Endothelial cell of umbilical vein (primary cell): Measurements from ENCODE around the gene OR4D2. TPM values are rescaled to one million over a fixed set of nuclear protein-coding genes. Genes with fewer than 3 reads are reported as not detected.

Experiments used
- BruUV-seq: library from RNA; stranded (reverse); fragments of 400-500 nt; replicated peaks from 2 replicates; lab custom pipeline; 2021; lab: Mats Ljungman, UMichigan
- CTCF ChIA-PET: fragments of 300-600, 350-600 bp; sonication (Branson Sonifier 250); formaldehyde crosslinking; loops from one replicate; lab custom pipeline; 2021; ENCODE audit warnings: antibody characterized with exemption, inconsistent platforms; lab: Charles Lee
- POLR2A ChIA-PET: fragments of 300-600, 350-600 bp; sonication (Branson Sonifier 250); formaldehyde crosslinking; loops from one replicate; lab custom pipeline; 2021; ENCODE audit warnings: antibody characterized with exemption, inconsistent platforms; lab: Charles Lee
- DNase-seq: peaks from one replicate; pipeline ENCODE4 v3.0.0-alpha.2; 2011; ENCODE audit warnings: low read depth, low spot score
- FAIRE-seq: peaks from 2 replicates; lab custom pipeline; 2011; peaks lifted over from hg19 to GRCh38; lab: Jason Lieb, UNC
- H2AFZ ChIP-seq: 2 replicates; pipeline ENCODE4 v1.6.0; 2012; ENCODE audit warnings: low read depth, low read length, control low read depth, inconsistent platforms
- H3K27ac ChIP-seq: 2 replicates; pipeline ENCODE4 v1.5.1; 2011; ENCODE audit warnings: low read depth, mild to moderate bottlenecking, control low read depth, low read length, moderate library complexity; ENCODE audit not compliant: insufficient read depth
- H3K27me3 ChIP-seq, 2 experiments: 2 replicates each; pipeline versions ENCODE4 v1.6.0 to v1.6.1; 2011; ENCODE audit warnings: low read length in 2 of 2, mixed read lengths in 1 of 2; ENCODE audit not compliant: control insufficient read depth in 2 of 2, insufficient read depth in 2 of 2
- H3K36me3 ChIP-seq, 2 experiments: 2 replicates in 1 of 2; 3 replicates in 1 of 2; pipeline ENCODE4 v1.5.1; 2011; ENCODE audit warnings: low read length in 2 of 2, mild to moderate bottlenecking in 1 of 2, moderate library complexity in 1 of 2; ENCODE audit not compliant: control insufficient read depth in 2 of 2, insufficient read depth in 2 of 2; ENCODE audit errors: extremely low read depth in 1 of 2
- H3K4me1 ChIP-seq: 3 replicates; pipeline ENCODE4 v1.5.1; 2011; ENCODE audit warnings: mild to moderate bottlenecking, low read length; ENCODE audit not compliant: control insufficient read depth, insufficient read depth; ENCODE audit errors: extremely low read depth
- H3K4me2 ChIP-seq: 2 replicates; pipeline ENCODE4 v1.6.1; 2011; ENCODE audit warnings: low read length, control low read depth, mixed read lengths; ENCODE audit not compliant: insufficient read depth
- H3K4me3 ChIP-seq, 3 experiments: fragments of 200-600 bp in 1 of 3; sonication (generic), shearing (Covaris generic) in 1 of 3; replicated peaks in 1 of 3; 2 replicates each; pipeline ENCODE4 v1.5.1; 2011 to 2016; ENCODE audit warnings: control low read depth in 3 of 3, low read length in 3 of 3, mild to moderate bottlenecking in 2 of 3, inconsistent platforms in 1 of 3, low read depth in 1 of 3, moderate library complexity in 1 of 3; ENCODE audit not compliant: insufficient read depth in 1 of 3
- H3K79me2 ChIP-seq: 2 replicates; pipeline ENCODE4 v1.6.0; 2012; ENCODE audit warnings: low read length, inconsistent platforms; ENCODE audit not compliant: control insufficient read depth, insufficient read depth
- H3K9ac ChIP-seq: replicated peaks from 2 replicates; pipeline ENCODE3; 2011; ENCODE audit warnings: low read length, control low read depth; ENCODE audit not compliant: insufficient read depth; ENCODE audit errors: extremely low read depth
- H3K9me1 ChIP-seq: replicated peaks from 3 replicates; pipeline ENCODE4 v1.6.0; 2011; ENCODE audit warnings: mild to moderate bottlenecking, low read length; ENCODE audit not compliant: control insufficient read depth, insufficient read depth; ENCODE audit errors: extremely low read depth
- H3K9me3 ChIP-seq: replicated peaks from 2 replicates; pipeline ENCODE4 v1.5.1; 2012; ENCODE audit warnings: low read length, inconsistent platforms; ENCODE audit not compliant: control insufficient read depth, insufficient read depth
- H4K20me1 ChIP-seq: replicated peaks from 2 replicates; pipeline ENCODE3; 2011; ENCODE audit warnings: mild to moderate bottlenecking, low read length; ENCODE audit not compliant: control insufficient read depth, insufficient read depth; ENCODE audit errors: extremely low read depth
- CTCF ChIP-seq, 2 donors: IDR thresholded peaks; 1 replicate in 1 of 2; 2 replicates in 1 of 2; pipeline ENCODE4 v1.5.1; 2011; ENCODE audit warnings: low read length in 2 of 2, mild to moderate bottlenecking in 2 of 2, moderate library complexity in 2 of 2, control low read depth in 1 of 2, inconsistent platforms in 1 of 2, low read depth in 1 of 2; ENCODE audit not compliant: insufficient read depth in 1 of 2; ENCODE audit errors: extremely low read depth in 1 of 2
- EZH2 ChIP-seq: IDR thresholded peaks from 2 replicates; pipeline ENCODE4 v1.6.1; 2012; ENCODE audit warnings: borderline replicate concordance, low read depth, mild to moderate bottlenecking, moderate library complexity, low read length, inconsistent platforms; ENCODE audit not compliant: severe bottlenecking
- FOS ChIP-seq: IDR thresholded peaks from 2 replicates; pipeline ENCODE4 v1.6.1; 2011; ENCODE audit warnings: mild to moderate bottlenecking, low read length, moderate library complexity, borderline replicate concordance; ENCODE audit not compliant: insufficient read depth
- GATA2 ChIP-seq: IDR thresholded peaks from 2 replicates; pipeline ENCODE4 v1.7.0; 2011; ENCODE audit warnings: low read depth, mild to moderate bottlenecking, moderate library complexity, mixed read lengths, low read length; ENCODE audit not compliant: insufficient read length, insufficient read depth
- JUN ChIP-seq: IDR thresholded peaks from 2 replicates; pipeline ENCODE4 v1.6.1; 2011; ENCODE audit warnings: borderline replicate concordance, low read depth; ENCODE audit not compliant: insufficient read length, insufficient read depth
- MAX ChIP-seq: IDR thresholded peaks from 2 replicates; pipeline ENCODE4 v1.6.1; 2011; ENCODE audit not compliant: insufficient read depth, insufficient read length
- MYC ChIP-seq: IDR thresholded peaks from one replicate; pipeline ENCODE4 v1.6.1; 2011; ENCODE audit warnings: mild to moderate bottlenecking, low read depth, low read length
- POLR2A ChIP-seq: IDR thresholded peaks from 2 replicates; pipeline ENCODE4 v1.6.1; 2012; ENCODE audit warnings: low read depth, mild to moderate bottlenecking, control low read depth, low read length
- POLR2AphosphoS5 ChIP-seq: IDR thresholded peaks from 2 replicates; pipeline ENCODE4 v1.6.1; 2012; ENCODE audit warnings: low read depth, mild to moderate bottlenecking, control low read depth, low read length, moderate library complexity; ENCODE audit not compliant: insufficient read depth
- dilution Hi-C: fragments of 300-500 bp; cut with MboI; formaldehyde crosslinking; loops from one replicate; pipeline ENCODE4 v1.15.0; 2019; ENCODE audit warnings: low sequenced_read_pairs; ENCODE audit not compliant: extremely low pct_ligation_motif_present
- intact Hi-C: fragments of 100-400 bp; cut with micrococcal nuclease; formaldehyde crosslinking; loops from one replicate; pipeline ENCODE4 v1.10.0; 2022
- polyA plus RNA-seq, 4 experiments: library from polyadenylated mRNA; depleted of rRNA in 3 of 4; stranded (reverse) in 3 of 4; unstranded in 1 of 4; fragments of >200 nt; gene quantifications; 2 replicates each; pipeline versions ENCODE4 v1.2.1 to v1.2.3, GENCODE V29; 2011 to 2012; ENCODE audit warnings: missing spikeins in 1 of 4
- total RNA-seq: library from RNA; stranded (reverse); gene quantifications from 2 replicates; pipeline ENCODE4 v1.2.3, GENCODE V29; 2021

The OR4D2 gene
- total and polyA plus RNA-seq, 2 donors (not counting 3 experiments of a cell fraction or from before 2014, with no cell fraction given), result not detected

- no peak overlapping the region for H3K4me3 ChIP-seq
- H4K20me1 ChIP-seq, result no peaks in the 10 kb centered on the region
- no TSS peak for BruUV-seq
- dilution Hi-C loops (no loop called here), intact Hi-C loops (no loop called here)
- H3K9me1 ChIP-seq, result no peaks in the 10 kb centered on the region
- TF ChIP-seq FOS, result no peak
- no peak for TF ChIP-seq POLR2AphosphoS5
- no peak for TF ChIP-seq JUN
- TF ChIP-seq GATA2, result no peak
- TF ChIP-seq MAX, result no peak
- no peak for TF ChIP-seq POLR2A
- no peak for TF ChIP-seq CTCF (IDR thresholded peaks at IDR 0.05; ENCODE audit: extremely low read depth in 1 of 2, insufficient read depth in 1 of 2, low read depth in 1 of 2, low read length in 2 of 2)
- no peak for TF ChIP-seq MYC
- TF ChIP-seq EZH2, result no peak
- H3K79me2 ChIP-seq, result no peaks in the 10 kb centered on the region
- ChIA-PET CTCF (interaction anchor here (1.6 kb wide), 1 partner anchor 11 kb away, joined by 3 read pairs; no protein-coding TSS in a partner anchor), POLR2A (no interaction called here)
- no peaks in the 10 kb centered on the region for H3K9me3 ChIP-seq
- no peak overlapping the region for H3K4me2 ChIP-seq
- H3K27me3 ChIP-seq, result no peaks in the 10 kb centered on the region
- no peak overlapping the region for H3K9ac ChIP-seq
- H3K27ac ChIP-seq, result no peak overlapping the region
- no peaks in the 10 kb centered on the region for H3K36me3 ChIP-seq
- no peak overlapping the region for H2AFZ ChIP-seq
- no peak for DNase-seq
- H3K4me1 ChIP-seq, result no peaks in the 10 kb centered on the region
- FAIRE-seq, result no peak
Measured at GRCh38 chr17:58184308-58184985, 17.7 kb downstream of the OR4D2 start.
